K562 (cell line): ENCODE measurements around the gene SLIT1.

Experiments used
- ESRRB ChIP-seq: fragments of 250-450 bp; sonication (Bioruptor Pico); IDR thresholded peaks from 2 replicates; pipeline ENCODE4 v1.5.0; 2020; ENCODE audit warnings: mild to moderate bottlenecking, moderate library complexity, borderline replicate concordance
- FUS ChIP-seq: fragments of 200-400 bp; formaldehyde crosslinking; optimal IDR thresholded peaks from 2 replicates; pipeline ENCODE3; 2017; ENCODE audit warnings: low read depth, low read length
- MCM3 ChIP-seq: fragments of 450-650 bp; IDR thresholded peaks from 2 replicates; pipeline ENCODE4 v1.6.1; 2016
- MYC ChIP-seq, 2 experiments: fragments of 250-450 bp in 1 of 2; sonication (Bioruptor Pico) in 1 of 2; IDR thresholded peaks; 2 replicates each; pipeline versions ENCODE4 v1.5.1 to v1.6.1; 2012 to 2021; ENCODE audit warnings: low read depth in 2 of 2, borderline replicate concordance in 1 of 2, improper control_type of control experiment in 1 of 2, low read length in 1 of 2, mild to moderate bottlenecking in 1 of 2, moderate library complexity in 1 of 2
- POLR2A ChIP-seq: fragments of 450-650 bp; conservative IDR thresholded peaks from 2 replicates; pipeline ENCODE4 v1.6.1; 2016
- POLR2AphosphoS2 ChIP-seq: IDR thresholded peaks from 2 replicates; pipeline ENCODE4 v1.6.1; 2012; ENCODE audit warnings: low read length, improper control_type of control experiment
- POLR2AphosphoS5 ChIP-seq: IDR thresholded peaks from 2 replicates; pipeline ENCODE4 v1.6.1; 2011; ENCODE audit warnings: mild to moderate bottlenecking, low read depth, low read length, moderate library complexity; ENCODE audit not compliant: control insufficient read depth, insufficient read depth
- SRF ChIP-seq, 2 experiments: fragments of 250-450, 450-650 bp in 1 of 2; sonication (Bioruptor Pico) in 1 of 2; sonication (generic) in 1 of 2; formaldehyde crosslinking; IDR thresholded peaks; 2 replicates each; pipeline versions ENCODE4 v1.5.0 to v1.5.1; 2020 to 2022; ENCODE audit warnings: mild to moderate bottlenecking in 1 of 2, missing genetic modification reagents in 1 of 2
- TAF1 ChIP-seq: IDR thresholded peaks from 2 replicates; pipeline ENCODE4 v1.6.1; 2011; ENCODE audit warnings: mild to moderate bottlenecking, low read length, moderate library complexity; ENCODE audit not compliant: insufficient read depth, control insufficient read depth, severe bottlenecking; ENCODE audit errors: extremely low read depth
- TEAD4 ChIP-seq, 2 experiments: sonication (generic) in 1 of 2; formaldehyde crosslinking in 1 of 2; IDR thresholded peaks; 2 replicates each; pipeline versions ENCODE4 v1.6.1 to v1.8.0; 2012 to 2022; ENCODE audit warnings: borderline replicate concordance in 1 of 2, inconsistent platforms in 1 of 2, low read length in 1 of 2, mild to moderate bottlenecking in 1 of 2, missing genetic modification reagents in 1 of 2
- ZNF263 ChIP-seq: sonication (generic); formaldehyde crosslinking; IDR thresholded peaks from 2 replicates; pipeline ENCODE4 v1.8.0; 2022; ENCODE audit warnings: mild to moderate bottlenecking, missing genetic modification reagents, borderline replicate concordance
- TF ChIP-seq, protein P1 (sequence below): sonication (generic); formaldehyde crosslinking; IDR thresholded peaks from 2 replicates; pipeline ENCODE4 v1.8.1; 2023; ENCODE audit warnings: mild to moderate bottlenecking, missing genetic modification reagents
- TF ChIP-seq, protein P2 (sequence below): sonication (generic); formaldehyde crosslinking; IDR thresholded peaks from 2 replicates; pipeline ENCODE4 v1.8.1; 2023; ENCODE audit warnings: mild to moderate bottlenecking, missing genetic modification reagents
- TF ChIP-seq, protein P3 (sequence below): fragments of 450-650 bp; conservative IDR thresholded peaks from 2 replicates; pipeline ENCODE4 v1.6.1; 2016; ENCODE audit warnings: missing genetic modification characterization, low read depth, mild to moderate bottlenecking, control low read depth, missing compliant biosample characterization

DNA sequence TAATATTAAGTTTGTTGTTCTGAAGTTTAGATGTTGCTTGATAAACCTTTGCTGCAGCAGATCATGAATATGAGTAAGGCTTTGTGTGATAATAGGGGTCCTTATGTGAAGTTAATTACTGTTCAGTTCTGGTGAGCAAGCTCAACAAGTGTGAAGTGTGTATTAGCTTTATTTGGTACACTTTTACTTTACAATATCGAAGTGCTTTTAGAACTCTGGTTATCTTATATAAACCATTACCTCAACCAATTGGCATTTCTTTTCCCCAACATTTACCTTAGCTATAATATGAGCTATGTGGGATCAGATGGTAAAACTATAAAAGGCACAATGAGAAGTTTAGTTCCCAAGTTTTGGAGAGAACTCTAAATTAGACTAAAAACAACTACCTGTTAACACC, 226.0 kb downstream of the SLIT1 start:
- TF ChIP-seq POLR2AphosphoS2 (no peak), TAF1 (no peak), TEAD4 (IDR thresholded peaks at IDR 0.05; ENCODE audit: low read length) (no peak), TEAD4 (CRISPR knock-in tag; IDR thresholded peaks at IDR 0.05; ENCODE audit: borderline replicate concordance) (no peak), SRF (CRISPR knock-in tag; IDR thresholded peaks at IDR 0.05) (no peak), ZNF263 (CRISPR knock-in tag) (no peak), POLR2AphosphoS5 (no peak), FUS (no peak), MCM3 (no peak), ESRRB (CRISPR knock-in tag) (no peak), MYC (IDR thresholded peaks at IDR 0.05; ENCODE audit: low read depth, low read length) (no peak), MYC (CRISPR knock-in tag; IDR thresholded peaks at IDR 0.05; ENCODE audit: borderline replicate concordance, low read depth) (no peak), POLR2A (no peak)
- TF ChIP-seq, protein P1, sequence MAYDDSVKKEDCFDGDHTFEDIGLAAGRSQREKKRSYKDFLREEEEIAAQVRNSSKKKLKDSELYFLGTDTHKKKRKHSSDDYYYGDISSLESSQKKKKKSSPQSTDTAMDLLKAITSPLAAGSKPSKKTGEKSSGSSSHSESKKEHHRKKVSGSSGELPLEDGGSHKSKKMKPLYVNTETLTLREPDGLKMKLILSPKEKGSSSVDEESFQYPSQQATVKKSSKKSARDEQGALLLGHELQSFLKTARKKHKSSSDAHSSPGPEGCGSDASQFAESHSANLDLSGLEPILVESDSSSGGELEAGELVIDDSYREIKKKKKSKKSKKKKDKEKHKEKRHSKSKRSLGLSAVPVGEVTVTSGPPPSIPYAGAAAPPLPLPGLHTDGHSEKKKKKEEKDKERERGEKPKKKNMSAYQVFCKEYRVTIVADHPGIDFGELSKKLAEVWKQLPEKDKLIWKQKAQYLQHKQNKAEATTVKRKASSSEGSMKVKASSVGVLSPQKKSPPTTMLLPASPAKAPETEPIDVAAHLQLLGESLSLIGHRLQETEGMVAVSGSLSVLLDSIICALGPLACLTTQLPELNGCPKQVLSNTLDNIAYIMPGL (CRISPR knock-in tag): no peak
- TF ChIP-seq, protein P2, sequence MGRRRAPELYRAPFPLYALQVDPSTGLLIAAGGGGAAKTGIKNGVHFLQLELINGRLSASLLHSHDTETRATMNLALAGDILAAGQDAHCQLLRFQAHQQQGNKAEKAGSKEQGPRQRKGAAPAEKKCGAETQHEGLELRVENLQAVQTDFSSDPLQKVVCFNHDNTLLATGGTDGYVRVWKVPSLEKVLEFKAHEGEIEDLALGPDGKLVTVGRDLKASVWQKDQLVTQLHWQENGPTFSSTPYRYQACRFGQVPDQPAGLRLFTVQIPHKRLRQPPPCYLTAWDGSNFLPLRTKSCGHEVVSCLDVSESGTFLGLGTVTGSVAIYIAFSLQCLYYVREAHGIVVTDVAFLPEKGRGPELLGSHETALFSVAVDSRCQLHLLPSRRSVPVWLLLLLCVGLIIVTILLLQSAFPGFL (CRISPR knock-in tag): no peak
- TF ChIP-seq, protein P3, sequence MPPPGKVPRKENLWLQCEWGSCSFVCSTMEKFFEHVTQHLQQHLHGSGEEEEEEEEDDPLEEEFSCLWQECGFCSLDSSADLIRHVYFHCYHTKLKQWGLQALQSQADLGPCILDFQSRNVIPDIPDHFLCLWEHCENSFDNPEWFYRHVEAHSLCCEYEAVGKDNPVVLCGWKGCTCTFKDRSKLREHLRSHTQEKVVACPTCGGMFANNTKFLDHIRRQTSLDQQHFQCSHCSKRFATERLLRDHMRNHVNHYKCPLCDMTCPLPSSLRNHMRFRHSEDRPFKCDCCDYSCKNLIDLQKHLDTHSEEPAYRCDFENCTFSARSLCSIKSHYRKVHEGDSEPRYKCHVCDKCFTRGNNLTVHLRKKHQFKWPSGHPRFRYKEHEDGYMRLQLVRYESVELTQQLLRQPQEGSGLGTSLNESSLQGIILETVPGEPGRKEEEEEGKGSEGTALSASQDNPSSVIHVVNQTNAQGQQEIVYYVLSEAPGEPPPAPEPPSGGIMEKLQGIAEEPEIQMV (tag): no peak
